PC-3 (cell line): ENCODE measurements around the gene NLRP9. TPM values are rescaled to one million over a fixed set of nuclear protein-coding genes. Genes with fewer than 3 reads are reported as not detected.
A peak's percentile ranks its signal among the peaks of the same experiment; 100 is the strongest.

Source experiments
- ATAC-seq: fragments of 200-7000 bp; cut with Tn5 transposase; 2 replicates; pipeline ENCODE4 v1.9.1; 2020; ENCODE audit warnings: mild to moderate bottlenecking, moderate library complexity
- BruUV-seq: library from RNA; stranded (reverse); fragments of 400-500 nt; replicated peaks from 2 replicates; lab custom pipeline; 2021; lab: Mats Ljungman, UMichigan
- CTCF ChIA-PET: fragments of 300-600 bp; sonication (Branson Sonifier 250); formaldehyde crosslinking; loops from one replicate; lab custom pipeline; 2022; ENCODE audit warnings: antibody characterized with exemption; lab: Charles Lee
- POLR2A ChIA-PET: fragments of 300-600 bp; sonication (Branson Sonifier 250); formaldehyde crosslinking; loops from one replicate; lab custom pipeline; 2022; ENCODE audit warnings: antibody characterized with exemption; ENCODE audit not compliant: unreplicated experiment; lab: Charles Lee
- DNase-seq: peaks from one replicate; pipeline ENCODE4 v3.0.0-alpha.2; 2015
- H2AFZ ChIP-seq: fragments of 300-600 bp; sonication (generic); 2 replicates; pipeline ENCODE4 v1.6.0; 2016; ENCODE audit warnings: antibody characterized with exemption, low read length
- H3F3A ChIP-seq: fragments of 300-600 bp; sonication (generic); one replicate; pipeline ENCODE4 v1.6.0; 2017; ENCODE audit warnings: antibody characterized with exemption, low read length, control low read depth, mild to moderate bottlenecking; ENCODE audit not compliant: unreplicated experiment
- H3K27ac ChIP-seq: fragments of 300-600 bp; sonication (generic); 2 replicates; pipeline ENCODE4 v1.5.1; 2016; ENCODE audit warnings: mild to moderate bottlenecking, low read length
- H3K27me3 ChIP-seq: fragments of 300-600 bp; sonication (generic); 2 replicates; pipeline ENCODE4 v1.6.1; 2016; ENCODE audit warnings: low read length, mixed read lengths
- H3K36me3 ChIP-seq: fragments of 300-600 bp; sonication (generic); 2 replicates; pipeline ENCODE4 v1.6.1; 2016; ENCODE audit warnings: low read depth, mixed run types, low read length, mixed read lengths
- H3K4me1 ChIP-seq: fragments of 300-600 bp; sonication (generic); 2 replicates; pipeline ENCODE4 v1.5.1; 2016; ENCODE audit warnings: low read length; ENCODE audit not compliant: insufficient read depth
- H3K4me2 ChIP-seq: fragments of 300-600 bp; sonication (generic); 2 replicates; pipeline ENCODE4 v1.6.0; 2016; ENCODE audit warnings: low read length
- H3K4me3 ChIP-seq: fragments of 300-600 bp; sonication (generic); 2 replicates; pipeline ENCODE4 v1.5.1; 2016; ENCODE audit warnings: mild to moderate bottlenecking, low read length, mixed read lengths
- H3K79me2 ChIP-seq: fragments of 300-600 bp; sonication (generic); 2 replicates; pipeline ENCODE4 v1.6.1; 2017; ENCODE audit warnings: low read length, mixed read lengths
- H3K9ac ChIP-seq: fragments of 300-600 bp; sonication (generic); 2 replicates; pipeline ENCODE4 v1.6.0; 2016; ENCODE audit warnings: mild to moderate bottlenecking, low read length
- H3K9me2 ChIP-seq: fragments of 300-600 bp; sonication (generic); replicated peaks from 2 replicates; pipeline ENCODE4 v1.6.1; 2016; ENCODE audit warnings: mixed run types, low read length, mixed read lengths
- H3K9me3 ChIP-seq: fragments of 300-600 bp; sonication (generic); 2 replicates; pipeline ENCODE4 v1.6.1; 2016; ENCODE audit warnings: low read length, mixed read lengths
- H4K20me1 ChIP-seq: fragments of 300-600 bp; sonication (generic); 2 replicates; pipeline ENCODE4 v1.6.1; 2016; ENCODE audit warnings: low read length, mixed read lengths
- EZH2 ChIP-seq: fragments of 300-600 bp; sonication (generic); IDR thresholded peaks from one replicate; pipeline ENCODE4 v1.6.1; 2017; ENCODE audit warnings: antibody characterized with exemption, mild to moderate bottlenecking, low read length; ENCODE audit not compliant: unreplicated experiment
- intact Hi-C: fragments of 100-400 bp; cut with micrococcal nuclease; formaldehyde crosslinking; loops from 2 replicates; pipeline ENCODE4 v1.9.0; 2023
- total RNA-seq: library from RNA; depleted of rRNA; stranded (reverse); fragments of >200 nt; gene quantifications from 2 replicates; pipeline ENCODE4 v1.2.3, GENCODE V29; 2014
- TF ChIP-seq, protein P1 (sequence below): fragments of 300-600 bp; sonication (generic); conservative IDR thresholded peaks from 2 replicates; pipeline ENCODE4 v1.5.1; 2017; ENCODE audit warnings: antibody characterized with exemption, low read depth, mild to moderate bottlenecking, low read length

Gene NLRP9
- total RNA-seq, 1 experiment from 2014 or later: not detected

- Histone ChIP-seq H3K79me2 (no peaks in the 10 kb centered on the region), H3K27ac (no peak overlapping the region), H3F3A (no peaks in the 10 kb centered on the region), H3K4me2 (no peak overlapping the region), H3K27me3 (no peaks in the 10 kb centered on the region), H3K9me3 (no peaks in the 10 kb centered on the region), H3K9me2 (no peaks in the 10 kb centered on the region), H2AFZ (no peak overlapping the region), H4K20me1 (no peaks in the 10 kb centered on the region), H3K4me1 (no peaks in the 10 kb centered on the region), H3K9ac (no peak overlapping the region), H3K36me3 (peaks cover 22% of the 10 kb centered on the region), H3K4me3 (no peak overlapping the region)
- ATAC-seq (no peak), DNase-seq (no peak)
- ChIA-PET POLR2A (no interaction called here), CTCF (no interaction called here)
- BruUV-seq: no TSS peak
- TF ChIP-seq, protein P1, sequence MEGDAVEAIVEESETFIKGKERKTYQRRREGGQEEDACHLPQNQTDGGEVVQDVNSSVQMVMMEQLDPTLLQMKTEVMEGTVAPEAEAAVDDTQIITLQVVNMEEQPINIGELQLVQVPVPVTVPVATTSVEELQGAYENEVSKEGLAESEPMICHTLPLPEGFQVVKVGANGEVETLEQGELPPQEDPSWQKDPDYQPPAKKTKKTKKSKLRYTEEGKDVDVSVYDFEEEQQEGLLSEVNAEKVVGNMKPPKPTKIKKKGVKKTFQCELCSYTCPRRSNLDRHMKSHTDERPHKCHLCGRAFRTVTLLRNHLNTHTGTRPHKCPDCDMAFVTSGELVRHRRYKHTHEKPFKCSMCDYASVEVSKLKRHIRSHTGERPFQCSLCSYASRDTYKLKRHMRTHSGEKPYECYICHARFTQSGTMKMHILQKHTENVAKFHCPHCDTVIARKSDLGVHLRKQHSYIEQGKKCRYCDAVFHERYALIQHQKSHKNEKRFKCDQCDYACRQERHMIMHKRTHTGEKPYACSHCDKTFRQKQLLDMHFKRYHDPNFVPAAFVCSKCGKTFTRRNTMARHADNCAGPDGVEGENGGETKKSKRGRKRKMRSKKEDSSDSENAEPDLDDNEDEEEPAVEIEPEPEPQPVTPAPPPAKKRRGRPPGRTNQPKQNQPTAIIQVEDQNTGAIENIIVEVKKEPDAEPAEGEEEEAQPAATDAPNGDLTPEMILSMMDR: 0 out of 2 replicates have a peak, but pooled peaks have one; percentile 19
- no peak for TF ChIP-seq EZH2
- intact Hi-C loops: no loop called here
These were observed 33.5 kb downstream of the NLRP9 start for GRCh38 chr19:55704494-55705245.

GRCh38 chr19:55703790-55704215 lies 34.4 kb downstream of the NLRP9 start:
- DNase-seq: no peak
- no peak overlapping the region for H3K4me2 ChIP-seq
- no peaks in the 10 kb centered on the region for H3K27me3 ChIP-seq
- no TSS peak for BruUV-seq
- no peaks in the 10 kb centered on the region for H3K9me3 ChIP-seq
- intact Hi-C loops: no loop called here
- H3K9me2 ChIP-seq: no peaks in the 10 kb centered on the region
- no peak for TF ChIP-seq EZH2
- TF ChIP-seq, protein P1: peak; percentile 62
- no peak overlapping the region for H3K27ac ChIP-seq
- no peaks in the 10 kb centered on the region for H3F3A ChIP-seq
- POLR2A ChIA-PET: no interaction called here
- H3K36me3 ChIP-seq: peaks cover 22% of the 10 kb centered on the region
- no peak overlapping the region for H3K9ac ChIP-seq
- H4K20me1 ChIP-seq: no peaks in the 10 kb centered on the region
- H3K4me1 ChIP-seq: no peaks in the 10 kb centered on the region
- ATAC-seq: no peak
- CTCF ChIA-PET: no interaction called here
- no peaks in the 10 kb centered on the region for H3K79me2 ChIP-seq
- no peak overlapping the region for H3K4me3 ChIP-seq
- no peak overlapping the region for H2AFZ ChIP-seq

DNA sequence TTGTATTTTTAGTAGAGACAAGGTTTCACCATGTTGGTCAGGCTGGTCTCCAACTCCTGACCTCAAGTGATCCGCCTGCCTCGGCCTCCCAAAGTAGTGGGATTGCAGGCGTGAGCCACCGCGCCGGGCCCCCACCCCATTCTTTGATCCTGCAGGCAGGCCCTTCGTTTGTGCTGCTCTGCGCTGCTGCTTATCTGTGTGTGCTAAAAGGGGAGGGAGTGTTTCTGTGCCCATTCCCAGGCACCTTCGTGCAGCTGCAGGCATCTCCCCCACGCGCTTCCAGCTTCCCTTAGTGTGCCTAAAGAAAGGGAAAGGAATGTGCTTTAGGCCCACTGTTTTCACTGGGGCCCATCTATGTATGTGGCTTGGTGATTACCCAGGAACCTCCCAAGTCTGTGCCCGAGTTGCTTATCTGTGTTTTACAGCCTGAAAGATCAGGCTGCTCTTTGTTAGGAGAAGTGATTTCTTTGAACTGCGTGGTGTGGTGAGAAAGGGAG lies 36.0 kb downstream of the NLRP9 start:
- ChIA-PET POLR2A (no interaction called here), CTCF (no interaction called here)
- Histone ChIP-seq H3K27me3 (no peaks in the 10 kb centered on the region), H3K9me2 (no peaks in the 10 kb centered on the region), H3K36me3 (peaks cover 22% of the 10 kb centered on the region), H3K4me3 (no peak overlapping the region), H3K79me2 (no peaks in the 10 kb centered on the region), H2AFZ (no peak overlapping the region), H3K9ac (no peak overlapping the region), H4K20me1 (no peaks in the 10 kb centered on the region), H3K27ac (no peak overlapping the region), H3K4me2 (no peak overlapping the region), H3K9me3 (no peaks in the 10 kb centered on the region), H3F3A (no peaks in the 10 kb centered on the region), H3K4me1 (no peaks in the 10 kb centered on the region)
- TF ChIP-seq, protein P1: no peak
- no peak for TF ChIP-seq EZH2
- DNase-seq (no peak), ATAC-seq (no peak)
- no TSS peak for BruUV-seq
- intact Hi-C loops: no loop called here
